Stimulated activated CD4-positive, alpha-beta T cell treated with anti-CD3 and anti-CD28 coated beads, Interleukin-4, amount 100 ng/mL, for 24 hours (primary cell): ENCODE data around the gene HIBCH.
"Not testable (repeated sequence)": the region's sequence is repeated elsewhere in the genome, so short reads cannot be mapped to it uniquely, and the experiment has no call there.

ENCODE experiments used
- DNase-seq: peaks from one replicate; pipeline ENCODE4 v3.0.0-alpha.2; 2020

HIBCH gene

GRCh38 chr2:190319555-190320498 lies at the start of gene HIBCH:
Gene HIBCH, minus strand, starts transcription at chr2:190319826. Its CDS starts 76 bp downstream, at chr2:190319750.
- peak; percentile 93 for DNase-seq

GRCh38 chr2:190367091-190367490 lies 47.5 kb upstream of the HIBCH start:
- no peak for DNase-seq

GRCh38 chr2:190366248-190366753 lies 46.7 kb upstream of the HIBCH start:
- DNase-seq, result no peak

- no peak for DNase-seq
Observed at GRCh38 chr2:190365499-190366204, 46.0 kb upstream of the HIBCH start.

- no peak for DNase-seq
Observed at GRCh38 chr2:190362894-190363293, 43.3 kb upstream of the HIBCH start.

- no peak for DNase-seq
Observed at GRCh38 chr2:190361572-190361971, 41.9 kb upstream of the HIBCH start.

- DNase-seq, result no peak
Observed at GRCh38 chr2:190360965-190361364, 41.3 kb upstream of the HIBCH start.

GRCh38 chr2:190360561-190360960 lies 40.9 kb upstream of the HIBCH start:
- no peak for DNase-seq

GRCh38 chr2:190358655-190359448 lies 39.2 kb upstream of the HIBCH start:
- not testable (repeated sequence) for DNase-seq

GRCh38 chr2:190357600-190357999 lies 38.0 kb upstream of the HIBCH start:
- no peak for DNase-seq

GRCh38 chr2:190355968-190356644 lies 36.5 kb upstream of the HIBCH start:
- DNase-seq, result no peak

GRCh38 chr2:190354003-190354690 lies 34.5 kb upstream of the HIBCH start:
- no peak for DNase-seq

GRCh38 chr2:190353537-190353899 lies 33.9 kb upstream of the HIBCH start:
- no peak for DNase-seq

- no peak for DNase-seq
Observed at GRCh38 chr2:190352668-190353536, 33.3 kb upstream of the HIBCH start.

GRCh38 chr2:190351955-190352354 lies 32.3 kb upstream of the HIBCH start:
- DNase-seq, result no peak

- no peak for DNase-seq
Observed at GRCh38 chr2:190350371-190350770, 30.7 kb upstream of the HIBCH start.

- DNase-seq, result no peak
Observed at GRCh38 chr2:190344276-190344827, 24.7 kb upstream of the HIBCH start.

- peak; percentile 45 for DNase-seq
Observed at GRCh38 chr2:190343536-190344275, 24.1 kb upstream of the HIBCH start, which contains the start of gene INPP1. Gene INPP1, plus strand, starts transcription at chr2:190343589. Its CDS starts 16,514 bp downstream, at chr2:190360103.

- no peak for DNase-seq
Observed at GRCh38 chr2:190343089-190343535, 23.5 kb upstream of the HIBCH start.
